Endothelial cell (in vitro differentiated cells): ENCODE results near the gene CYP17A1. TPM values are rescaled to one million over a fixed set of nuclear protein-coding genes. Genes with fewer than 3 reads are reported as not detected.

ENCODE experiments used
- DNase-seq: peaks from one replicate; pipeline ENCODE4 v3.0.0; 2021; ENCODE audit warnings: low spot score
- H3K27ac Mint-ChIP-seq: one replicate; pipeline ENCODE4 v1.8.0; 2021; ENCODE audit warnings: mixed read lengths, inconsistent platforms; ENCODE audit not compliant: unreplicated experiment
- H3K27me3 Mint-ChIP-seq: one replicate; pipeline ENCODE4 v1.8.0; 2021; ENCODE audit warnings: mild to moderate bottlenecking, moderate library complexity, mixed read lengths, inconsistent platforms; ENCODE audit not compliant: unreplicated experiment
- H3K36me3 Mint-ChIP-seq: one replicate; pipeline ENCODE4 v1.8.0; 2021; ENCODE audit warnings: mild to moderate bottlenecking, low read depth, mixed read lengths, inconsistent platforms; ENCODE audit not compliant: unreplicated experiment
- H3K4me1 Mint-ChIP-seq: one replicate; pipeline ENCODE4 v1.8.0; 2021; ENCODE audit warnings: mild to moderate bottlenecking, mixed read lengths, inconsistent platforms; ENCODE audit not compliant: unreplicated experiment
- H3K4me3 Mint-ChIP-seq: one replicate; pipeline ENCODE4 v1.8.0; 2021; ENCODE audit warnings: mild to moderate bottlenecking, mixed read lengths, inconsistent platforms; ENCODE audit not compliant: unreplicated experiment
- H3K9me3 Mint-ChIP-seq: one replicate; pipeline ENCODE4 v1.8.0; 2021; ENCODE audit warnings: mixed read lengths, inconsistent platforms; ENCODE audit not compliant: unreplicated experiment
- CTCF ChIP-seq: fragments of 200-600 bp; sonication (generic); IDR thresholded peaks from one replicate; pipeline ENCODE4 v1.5.0; 2021; ENCODE audit warnings: antibody characterized with exemption; ENCODE audit not compliant: unreplicated experiment
- total RNA-seq: library from RNA; stranded (reverse); fragmentation: NEBNext Ultra II Directional; extraction: Animal tissue kit (Norgen Biotek cat#: 25700); gene quantifications from one replicate; pipeline ENCODE4 v1.2.1, GENCODE V29; 2021; ENCODE audit not compliant: unreplicated experiment

The CYP17A1 gene
- total RNA-seq, 1 donor from 2014 or later, result not detected

GRCh38 chr10:102796407-102797176, 40.6 kb downstream of the CYP17A1 start:
- TF ChIP-seq CTCF, result no peak
- Mint-ChIP-seq H3K27ac (no peak overlapping the region), H3K9me3 (no peaks in the 10 kb centered on the region), H3K4me3 (no peak overlapping the region), H3K4me1 (peaks cover 24% of the 10 kb centered on the region), H3K27me3 (peaks cover 3% of the 10 kb centered on the region), H3K36me3 (peaks cover 17% of the 10 kb centered on the region)
- DNase-seq, result no peak

GRCh38 chr10:102795453-102796406, 41.5 kb downstream of the CYP17A1 start:
- Mint-ChIP-seq H3K36me3 (peaks cover 13% of the 10 kb centered on the region), H3K4me1 (peaks cover 15% of the 10 kb centered on the region), H3K4me3 (no peak overlapping the region), H3K27me3 (peaks cover 3% of the 10 kb centered on the region), H3K9me3 (no peaks in the 10 kb centered on the region), H3K27ac (no peak overlapping the region)
- no peak for TF ChIP-seq CTCF
- DNase-seq, result no peak

GRCh38 chr10:102791754-102792395, 45.3 kb downstream of the CYP17A1 start:
- Mint-ChIP-seq H3K27me3 (no peaks in the 10 kb centered on the region), H3K27ac (no peak overlapping the region), H3K4me1 (no peaks in the 10 kb centered on the region), H3K9me3 (no peaks in the 10 kb centered on the region), H3K36me3 (peaks cover 7% of the 10 kb centered on the region), H3K4me3 (no peak overlapping the region)
- DNase-seq, result no peak
- TF ChIP-seq CTCF, result no peak

GRCh38 chr10:102785818-102786217, 51.4 kb downstream of the CYP17A1 start:
- H3K36me3 Mint-ChIP-seq, result peaks cover 12% of the 10 kb centered on the region
- H3K4me1 Mint-ChIP-seq, result peaks cover 29% of the 10 kb centered on the region
- DNase-seq, result no peak
- no peaks in the 10 kb centered on the region for H3K9me3 Mint-ChIP-seq
- TF ChIP-seq CTCF, result no peak
- no peaks in the 10 kb centered on the region for H3K27me3 Mint-ChIP-seq
- no peak overlapping the region for H3K4me3 Mint-ChIP-seq
- no peak overlapping the region for H3K27ac Mint-ChIP-seq
